Loucy (cell line): ENCODE results near the gene DAD1.

ENCODE experiments used
- EZH2phosphoT487 ChIP-seq: fragments of 200-600 bp; IDR thresholded peaks from 2 replicates; pipeline ENCODE4 v1.6.1; 2018; ENCODE audit warnings: antibody characterized with exemption, mild to moderate bottlenecking, moderate library complexity, borderline replicate concordance
- TF ChIP-seq, protein P1 (sequence below): fragments of 200-600 bp; sonication (generic); conservative IDR thresholded peaks from 2 replicates; pipeline ENCODE4 v1.5.1; 2014; ENCODE audit warnings: mild to moderate bottlenecking, antibody characterized with exemption, low read length

DNA sequence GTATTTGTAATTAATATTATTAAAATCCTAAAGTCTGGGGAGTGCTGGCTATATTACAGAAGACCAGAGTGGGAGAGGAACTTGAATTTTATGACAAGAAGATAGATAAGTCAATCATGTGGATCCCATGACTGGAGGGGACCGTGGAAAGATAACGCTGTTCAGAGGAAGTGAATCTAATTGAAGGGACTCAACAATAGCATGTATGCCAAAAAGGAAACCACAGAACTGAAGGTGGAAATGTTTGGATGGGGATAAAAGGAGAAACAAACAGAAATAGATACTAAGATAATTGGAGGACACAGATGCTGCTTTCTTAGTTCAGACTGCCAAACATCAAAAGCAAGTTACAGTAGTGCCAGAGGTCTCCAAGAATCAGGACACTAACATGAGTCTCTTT lies 34.0 kb upstream of the DAD1 start:
- TF ChIP-seq, protein P1, sequence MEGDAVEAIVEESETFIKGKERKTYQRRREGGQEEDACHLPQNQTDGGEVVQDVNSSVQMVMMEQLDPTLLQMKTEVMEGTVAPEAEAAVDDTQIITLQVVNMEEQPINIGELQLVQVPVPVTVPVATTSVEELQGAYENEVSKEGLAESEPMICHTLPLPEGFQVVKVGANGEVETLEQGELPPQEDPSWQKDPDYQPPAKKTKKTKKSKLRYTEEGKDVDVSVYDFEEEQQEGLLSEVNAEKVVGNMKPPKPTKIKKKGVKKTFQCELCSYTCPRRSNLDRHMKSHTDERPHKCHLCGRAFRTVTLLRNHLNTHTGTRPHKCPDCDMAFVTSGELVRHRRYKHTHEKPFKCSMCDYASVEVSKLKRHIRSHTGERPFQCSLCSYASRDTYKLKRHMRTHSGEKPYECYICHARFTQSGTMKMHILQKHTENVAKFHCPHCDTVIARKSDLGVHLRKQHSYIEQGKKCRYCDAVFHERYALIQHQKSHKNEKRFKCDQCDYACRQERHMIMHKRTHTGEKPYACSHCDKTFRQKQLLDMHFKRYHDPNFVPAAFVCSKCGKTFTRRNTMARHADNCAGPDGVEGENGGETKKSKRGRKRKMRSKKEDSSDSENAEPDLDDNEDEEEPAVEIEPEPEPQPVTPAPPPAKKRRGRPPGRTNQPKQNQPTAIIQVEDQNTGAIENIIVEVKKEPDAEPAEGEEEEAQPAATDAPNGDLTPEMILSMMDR, result no peak
- TF ChIP-seq EZH2phosphoT487, result no peak
